H1 (cell line): ENCODE data around the gene QRICH1. TPM values are rescaled to one million over a fixed set of nuclear protein-coding genes. Genes with fewer than 3 reads are reported as not detected.

Experiments
- CTCF ChIA-PET: fragments of 300-600 bp; sonication (Branson Sonifier 250); formaldehyde crosslinking; loops from one replicate; lab custom pipeline; 2021; ENCODE audit not compliant: partially characterized antibody; lab: Charles Lee
- POLR2A ChIA-PET: fragments of 300-600 bp; sonication (Branson Sonifier 250); formaldehyde crosslinking; loops from one replicate; lab custom pipeline; 2021; ENCODE audit warnings: inconsistent platforms; ENCODE audit not compliant: partially characterized antibody; lab: Charles Lee
- DNase-seq, 2 experiments: peaks; one replicate each; pipeline versions ENCODE4 v3.0.0 to v3.0.0-alpha.2; 2010 to 2022; ENCODE audit warnings: low spot score in 2 of 2, low read depth in 1 of 2, mixed read lengths in 1 of 2
- FAIRE-seq: peaks from 2 replicates; lab custom pipeline; 2011; peaks lifted over from hg19 to GRCh38; lab: Jason Lieb, UNC
- H2AFZ ChIP-seq: 2 replicates; pipeline ENCODE4 v1.8.1; 2012; ENCODE audit warnings: low read length, inconsistent platforms
- H2AK5ac ChIP-seq: 2 replicates; pipeline ENCODE4 v1.6.1; 2013; ENCODE audit warnings: low read depth, low read length
- H2BK120ac ChIP-seq: replicated peaks from 2 replicates; pipeline ENCODE3; 2013; ENCODE audit warnings: low read depth, low read length, inconsistent platforms
- H2BK12ac ChIP-seq: 2 replicates; pipeline ENCODE4 v1.6.1; 2013; ENCODE audit warnings: low read depth, low read length
- H2BK15ac ChIP-seq: 2 replicates; pipeline ENCODE4 v1.6.1; 2013; ENCODE audit warnings: low read length
- H2BK20ac ChIP-seq: 2 replicates; pipeline ENCODE4 v1.6.1; 2013; ENCODE audit warnings: low read length
- H2BK5ac ChIP-seq: 2 replicates; pipeline ENCODE4 v1.6.1; 2013; ENCODE audit warnings: low read depth, low read length
- H3K14ac ChIP-seq: 2 replicates; pipeline ENCODE4 v1.6.1; 2013; ENCODE audit warnings: inconsistent platforms; ENCODE audit not compliant: insufficient read length
- H3K18ac ChIP-seq: 2 replicates; pipeline ENCODE4 v1.6.1; 2013; ENCODE audit warnings: low read length; ENCODE audit errors: extremely low read depth
- H3K23ac ChIP-seq: 2 replicates; pipeline ENCODE4 v1.6.1; 2013; ENCODE audit warnings: inconsistent platforms; ENCODE audit not compliant: insufficient read length
- H3K23me2 ChIP-seq: 2 replicates; pipeline ENCODE4 v1.6.1; 2013; ENCODE audit warnings: low read depth, low read length
- H3K27ac ChIP-seq: 2 replicates; pipeline ENCODE4 v1.6.1; 2011; ENCODE audit warnings: low read depth, low read length, inconsistent platforms
- H3K27me3 ChIP-seq, 4 experiments: replicated peaks in 1 of 4; 1 replicate in 1 of 4; 2 replicates in 3 of 4; pipeline versions ENCODE4 v1.6.1 to v1.8.1; 2011 to 2013; ENCODE audit warnings: low read length in 3 of 4, mild to moderate bottlenecking in 3 of 4, inconsistent platforms in 2 of 4, mixed read lengths in 2 of 4, moderate library complexity in 1 of 4; ENCODE audit not compliant: control insufficient read depth in 3 of 4, insufficient read depth in 3 of 4; ENCODE audit errors: extremely low read depth in 1 of 4
- H3K36me3 ChIP-seq, 4 experiments: 2 replicates each; pipeline versions ENCODE4 v1.6.1 to v1.8.1; 2011 to 2013; ENCODE audit warnings: mild to moderate bottlenecking in 4 of 4, low read length in 3 of 4, moderate library complexity in 2 of 4, control low read depth in 1 of 4, inconsistent platforms in 1 of 4; ENCODE audit not compliant: insufficient read depth in 4 of 4, control insufficient read depth in 2 of 4
- H3K4ac ChIP-seq: replicated peaks from 2 replicates; pipeline ENCODE3; 2013; ENCODE audit warnings: low read length, low read depth, mixed read lengths, inconsistent platforms; ENCODE audit not compliant: insufficient read length
- H3K4me1 ChIP-seq, 4 experiments: replicated peaks in 1 of 4; 1 replicate in 1 of 4; 2 replicates in 3 of 4; pipeline versions ENCODE4 v1.6.1 to v1.8.1; 2011 to 2013; ENCODE audit warnings: low read length in 3 of 4, inconsistent platforms in 2 of 4, mixed read lengths in 1 of 4; ENCODE audit not compliant: insufficient read depth in 4 of 4, control insufficient read depth in 3 of 4
- H3K4me2 ChIP-seq, 2 experiments: 2 replicates each; pipeline versions ENCODE4 v1.6.1 to v1.8.1; 2011 to 2013; ENCODE audit warnings: low read depth in 2 of 2, low read length in 2 of 2, control low read depth in 1 of 2, inconsistent platforms in 1 of 2, mild to moderate bottlenecking in 1 of 2; ENCODE audit not compliant: insufficient read depth in 1 of 2
- H3K4me3 ChIP-seq, 4 experiments: fragments of 200-600, 300-600 bp in 1 of 4; sonication (generic), shearing (Covaris generic), sonication (Bioruptor Twin) in 1 of 4; 2 replicates each; pipeline versions ENCODE4 v1.5.1 to v1.8.1; 2011 to 2016; ENCODE audit warnings: low read length in 4 of 4, low read depth in 3 of 4, control low read depth in 2 of 4, inconsistent platforms in 2 of 4, mild to moderate bottlenecking in 2 of 4, mixed read lengths in 1 of 4, moderate library complexity in 1 of 4; ENCODE audit not compliant: insufficient read depth in 2 of 4; ENCODE audit errors: extremely low read depth in 1 of 4
- H3K56ac ChIP-seq: replicated peaks from 2 replicates; pipeline ENCODE3; 2013; ENCODE audit warnings: low read depth, mild to moderate bottlenecking, mixed read lengths, low read length, inconsistent platforms; ENCODE audit not compliant: insufficient read length
- H3K79me1 ChIP-seq: 2 replicates; pipeline ENCODE4 v1.6.1; 2013; ENCODE audit warnings: low read depth, low read length, control low read depth
- H3K79me2 ChIP-seq, 2 experiments: 2 replicates each; pipeline versions ENCODE4 v1.6.1 to v1.8.1; 2012 to 2013; ENCODE audit warnings: low read length in 2 of 2, mild to moderate bottlenecking in 2 of 2, inconsistent platforms in 1 of 2; ENCODE audit not compliant: insufficient read depth in 2 of 2, control insufficient read depth in 1 of 2
- H3K9ac ChIP-seq, 4 experiments: replicated peaks in 1 of 4; 1 replicate in 1 of 4; 2 replicates in 3 of 4; pipeline versions ENCODE4 v1.6.1 to v1.8.1; 2011 to 2013; ENCODE audit warnings: low read depth in 3 of 4, low read length in 3 of 4, control low read depth in 2 of 4, mild to moderate bottlenecking in 2 of 4, moderate library complexity in 2 of 4, inconsistent platforms in 1 of 4; ENCODE audit errors: extremely low read depth in 1 of 4
- H3K9me3 ChIP-seq, 2 experiments: 2 replicates each; pipeline versions ENCODE4 v1.6.1 to v1.8.1; 2012 to 2013; ENCODE audit warnings: mild to moderate bottlenecking in 2 of 2, moderate library complexity in 2 of 2, control low read depth in 1 of 2, inconsistent platforms in 1 of 2, low read depth in 1 of 2, low read length in 1 of 2, mixed read lengths in 1 of 2; ENCODE audit not compliant: insufficient read depth in 2 of 2
- H4K20me1 ChIP-seq, 2 experiments: replicated peaks in 1 of 2; 2 replicates each; pipeline versions ENCODE3 to v1.8.1; 2011 to 2013; ENCODE audit warnings: inconsistent platforms in 2 of 2, low read length in 2 of 2, mild to moderate bottlenecking in 1 of 2; ENCODE audit not compliant: insufficient read depth in 2 of 2, control insufficient read depth in 1 of 2
- H4K5ac ChIP-seq: 2 replicates; pipeline ENCODE4 v1.6.1; 2013; ENCODE audit warnings: low read length, low read depth, mixed read lengths, inconsistent platforms; ENCODE audit not compliant: insufficient read length
- H4K8ac ChIP-seq: 2 replicates; pipeline ENCODE4 v1.8.0; 2013; ENCODE audit warnings: mild to moderate bottlenecking, moderate library complexity, low read length, inconsistent platforms; ENCODE audit not compliant: insufficient read depth; ENCODE audit errors: extremely low read depth
- H4K91ac ChIP-seq: replicated peaks from 2 replicates; pipeline ENCODE3; 2013; ENCODE audit warnings: low read length, mixed read lengths, inconsistent platforms; ENCODE audit not compliant: insufficient read length
- ATF2 ChIP-seq: IDR thresholded peaks from 2 replicates; pipeline ENCODE4 v1.6.1; 2012; ENCODE audit warnings: low read length, inconsistent platforms
- ATF3 ChIP-seq: IDR thresholded peaks from 2 replicates; pipeline ENCODE4 v1.6.1; 2011; ENCODE audit warnings: low read depth, mild to moderate bottlenecking, low read length; ENCODE audit not compliant: insufficient read depth
- MAX ChIP-seq: IDR thresholded peaks from 2 replicates; pipeline ENCODE4 v1.6.1; 2012; ENCODE audit warnings: inconsistent platforms
- POLR2AphosphoS5 ChIP-seq: IDR thresholded peaks from 2 replicates; pipeline ENCODE4 v1.6.1; 2011; ENCODE audit warnings: low read depth, low read length
- SIX5 ChIP-seq: IDR thresholded peaks from 2 replicates; pipeline ENCODE4 v1.6.1; 2011; ENCODE audit warnings: mild to moderate bottlenecking, low read depth, low read length
- TAF7 ChIP-seq: optimal IDR thresholded peaks from 2 replicates; pipeline ENCODE3; 2011; ENCODE audit warnings: low read depth, mild to moderate bottlenecking, inconsistent platforms, low read length, moderate library complexity, borderline replicate concordance
- USF2 ChIP-seq: IDR thresholded peaks from 2 replicates; pipeline ENCODE4 v1.6.1; 2011; ENCODE audit warnings: low read length, improper control_type of control experiment
- WGBS, 2 experiments: shearing (Covaris generic) in 1 of 2; methylation state at CpG; one replicate each; pipeline versions ENCODE4 v1.1.6 to v1.1.7; 2013 to 2015; ENCODE audit warnings: low lambda C conversion rate in 2 of 2, mixed read lengths in 2 of 2, inconsistent platforms in 1 of 2, low coverage in 1 of 2, missing lambda C conversion rate in 1 of 2; ENCODE audit not compliant: insufficient replicate concordance in 2 of 2, insufficient coverage in 1 of 2, insufficient read length in 1 of 2; ENCODE audit errors: extremely low coverage in 1 of 2, missing lambda C conversion rate in 1 of 2; 5-methylcytosine and 5-hydroxymethylcytosine counted together
- polyA plus RNA-seq, 7 experiments: library from polyadenylated mRNA; depleted of rRNA in 3 of 7; stranded (reverse) in 5 of 7; unstranded in 2 of 7; fragments of >200 nt in 5 of 7; fragments of 200-250 nt in 2 of 7; gene quantifications; 1 replicate in 5 of 7; 2 replicates in 1 of 7; 4 replicates in 1 of 7; pipeline versions ENCODE4 v1.2.1 to v1.2.3, GENCODE V29; 2011 to 2013; ENCODE audit warnings: missing spikeins in 2 of 7, mixed read lengths in 2 of 7
- total RNA-seq: library from RNA; stranded (reverse); fragmentation: NEBNext Ultra II Directional; extraction: Animal tissue kit (Norgen Biotek cat#: 25700); gene quantifications from 2 replicates; pipeline ENCODE4 v1.2.1, GENCODE V29; 2021

Gene QRICH1
- total and polyA plus RNA-seq, 2 of the 8 experiments (the other 6 are each of a cell fraction or from before 2014, with no cell fraction given), result 128 to 142 TPM

- peak within 1 kb of the TSS; percentile 99 for H2BK5ac ChIP-seq
- TF ChIP-seq MAX (peak; percentile 83), USF2 (peak; percentile 95), ATF3 (peak; percentile 91), SIX5 (no peak), ATF2 (peak; percentile 93), TAF7 (peak; percentile 70), POLR2AphosphoS5 (peak; percentile 97)
These were observed 86.7 kb downstream of the QRICH1 start, which contains the start of gene WDR6 for GRCh38 chr3:49007068-49007770. TSS of gene WDR6 (plus strand) at chr3:49007391. CDS start at chr3:49007432, 41 bp downstream.

More at GRCh38 chr3:49007068-49007770, 86.7 kb downstream of the QRICH1 start, which contains the start of gene WDR6:
- Histone ChIP-seq H3K36me3 (peaks cover 4 to 15% (median 9%) of the 10 kb centered on the region in 4 experiments), H2BK120ac (peak within 1 kb of the TSS; percentile 48), H2BK15ac (no peak within 1 kb of the TSS), H3K18ac (peak within 1 kb of the TSS; percentile 98), H3K14ac (no peak within 1 kb of the TSS), H2AFZ (no peak within 1 kb of the TSS; the same call in 1 of the 2 replicates), H3K23ac (no peak within 1 kb of the TSS), H3K4ac (peak within 1 kb of the TSS; percentile 100), H3K9ac (peak within 1 kb of the TSS; percentile 91 to 99 (median 98)), H3K27me3 (no peaks in the 10 kb centered on the region), H3K4me2 (peak within 1 kb of the TSS; percentile 95 to 98), H3K4me1 (peaks cover 0 to 12% (median 6%) of the 10 kb centered on the region in 4 experiments; a peak in 5 of 7 replicates), H3K56ac (peak within 1 kb of the TSS; percentile 95), H4K20me1 (peaks cover 13 to 21% of the 10 kb centered on the region in 2 experiments), H3K27ac (peak within 1 kb of the TSS; percentile 99), H3K9me3 (no peaks in the 10 kb centered on the region), H3K79me2 (peaks cover 11 to 40% of the 10 kb centered on the region in 2 experiments), H2AK5ac (peak within 1 kb of the TSS; percentile 79), H4K91ac (peak within 1 kb of the TSS; percentile 99), H3K4me3 (peak within 1 kb of the TSS; percentile 66 to 94 (median 92)), H3K79me1 (peaks cover 14% of the 10 kb centered on the region), H4K5ac (peak within 1 kb of the TSS; percentile 97), H2BK20ac (no peak within 1 kb of the TSS), H4K8ac (peak within 1 kb of the TSS; percentile 100), H3K23me2 (peaks cover 14% of the 10 kb centered on the region), H2BK12ac (peak within 1 kb of the TSS; percentile 84; the same call in 1 of the 2 replicates)
- peak; percentile 96 for DNase-seq
- 1% methylated on average over 55 of the region's 65 CpGs; no CpG with 5 or more reads in 1 of the 2 experiments for WGBS, 2 experiments
- peak; percentile 75 for FAIRE-seq
- ChIA-PET CTCF (interaction anchor here (0.8 to 24.3 kb wide), 7 partner anchors 8 to 372 kb away, joined by 3 to 467 read pairs (median 6); partner anchors contain the start of genes NDUFAF3, P4HTM and SLC26A6), POLR2A (interaction anchor here (0.7 to 38.8 kb wide), 32 partner anchors 5 to 868 kb away, joined by 3 to 1518 read pairs (median 4); partner anchors contain the start of genes ARIH2, CCDC51, CELSR3 and DAG1)
